ENCODE results near the gene TSHZ2. TPM values are rescaled to one million over a fixed set of nuclear protein-coding genes. Genes with fewer than 3 reads are reported as not detected.

The TSHZ2 gene
- total and polyA plus RNA-seq, 9 of the 15 experiments (the other 6 are each of a cell fraction or from before 2014, with no cell fraction given): 0.03 to 0.20 (median 0.05) TPM; not detected in 4

DNA sequence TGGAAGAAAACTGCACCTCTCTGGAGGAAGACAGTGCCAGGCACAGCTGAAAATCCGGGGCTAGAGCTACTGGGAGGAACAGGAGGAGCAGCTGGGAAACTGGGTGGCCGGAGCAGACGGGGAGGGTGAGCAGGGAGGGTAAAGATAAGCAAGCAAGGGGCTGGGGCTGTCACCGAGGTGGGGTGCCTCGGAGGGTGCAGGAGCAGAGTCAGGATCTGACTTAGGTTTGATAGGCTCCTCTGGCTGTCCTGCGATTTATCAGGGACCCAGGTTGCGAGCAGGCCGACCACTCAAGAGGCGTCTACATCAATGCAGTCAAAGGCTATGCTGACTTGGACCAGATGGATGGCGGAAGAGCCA lies 12.3 kb downstream of the TSHZ2 start (continued):
- TF ChIP-seq, protein P1, sequence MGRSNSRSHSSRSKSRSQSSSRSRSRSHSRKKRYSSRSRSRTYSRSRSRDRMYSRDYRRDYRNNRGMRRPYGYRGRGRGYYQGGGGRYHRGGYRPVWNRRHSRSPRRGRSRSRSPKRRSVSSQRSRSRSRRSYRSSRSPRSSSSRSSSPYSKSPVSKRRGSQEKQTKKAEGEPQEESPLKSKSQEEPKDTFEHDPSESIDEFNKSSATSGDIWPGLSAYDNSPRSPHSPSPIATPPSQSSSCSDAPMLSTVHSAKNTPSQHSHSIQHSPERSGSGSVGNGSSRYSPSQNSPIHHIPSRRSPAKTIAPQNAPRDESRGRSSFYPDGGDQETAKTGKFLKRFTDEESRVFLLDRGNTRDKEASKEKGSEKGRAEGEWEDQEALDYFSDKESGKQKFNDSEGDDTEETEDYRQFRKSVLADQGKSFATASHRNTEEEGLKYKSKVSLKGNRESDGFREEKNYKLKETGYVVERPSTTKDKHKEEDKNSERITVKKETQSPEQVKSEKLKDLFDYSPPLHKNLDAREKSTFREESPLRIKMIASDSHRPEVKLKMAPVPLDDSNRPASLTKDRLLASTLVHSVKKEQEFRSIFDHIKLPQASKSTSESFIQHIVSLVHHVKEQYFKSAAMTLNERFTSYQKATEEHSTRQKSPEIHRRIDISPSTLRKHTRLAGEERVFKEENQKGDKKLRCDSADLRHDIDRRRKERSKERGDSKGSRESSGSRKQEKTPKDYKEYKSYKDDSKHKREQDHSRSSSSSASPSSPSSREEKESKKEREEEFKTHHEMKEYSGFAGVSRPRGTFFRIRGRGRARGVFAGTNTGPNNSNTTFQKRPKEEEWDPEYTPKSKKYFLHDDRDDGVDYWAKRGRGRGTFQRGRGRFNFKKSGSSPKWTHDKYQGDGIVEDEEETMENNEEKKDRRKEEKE (IDR thresholded peaks at IDR 0.05; ENCODE audit: borderline replicate concordance in 1 of 2, control insufficient read depth in 1 of 2, low read depth in 2 of 2, low read length in 1 of 2): no peak

DNA sequence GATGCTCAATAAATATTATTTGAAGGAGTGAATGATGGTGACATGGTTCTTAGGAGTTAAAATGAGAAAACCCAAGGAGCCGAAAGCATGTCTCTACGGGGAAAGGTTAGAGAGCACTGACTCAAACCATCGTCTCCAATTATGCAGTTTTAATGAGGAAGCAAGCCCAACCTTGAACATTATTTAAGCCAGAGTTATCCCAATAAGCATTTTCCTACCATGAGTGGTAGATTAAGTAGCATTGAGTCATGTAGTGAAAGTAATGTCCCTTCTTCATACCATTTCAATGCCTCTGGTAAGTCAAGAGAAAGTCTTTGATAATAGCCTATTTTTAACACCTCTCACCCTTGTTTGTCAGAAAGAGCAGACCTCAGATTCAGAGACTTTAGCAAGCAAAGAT lies 13.5 kb downstream of the TSHZ2 start:
- no TSS peak for BruUV-seq (replicated peaks)
- Histone ChIP-seq H3K9me3 (replicated peaks; ENCODE audit: control insufficient read depth, insufficient read depth, low read depth, low read length) (no peaks in the 10 kb centered on the region), H3K9ac (ENCODE audit: insufficient read depth in 1 of 2, low read depth in 2 of 2, low read length in 2 of 2) (no peak overlapping the region), H3K27ac (ENCODE audit: extremely low read depth, low read depth, low read length) (no peak overlapping the region), H3K4me1 (replicated peaks in 1 of 2; ENCODE audit: control insufficient read depth in 2 of 2, insufficient read depth in 2 of 2, low read length in 2 of 2) (no peaks in the 10 kb centered on the region), H3K4me3 (no peak overlapping the region), H3K79me2 (ENCODE audit: control insufficient read depth, insufficient read depth, low read length) (no peaks in the 10 kb centered on the region), H3K27me3 (ENCODE audit: control insufficient read depth in 2 of 2, insufficient read depth in 2 of 2, low read length in 2 of 2) (peaks cover 9 to 16% of the 10 kb centered on the region in 2 experiments; a peak in 4 of 5 replicates), H3K9me1 (ENCODE audit: control insufficient read depth, insufficient read depth, low read length) (no peaks in the 10 kb centered on the region), H4K20me1 (replicated peaks; ENCODE audit: control insufficient read depth, insufficient read depth, low read length) (no peaks in the 10 kb centered on the region), H3K4me2 (ENCODE audit: insufficient read depth, low read length) (no peak overlapping the region), H2AFZ (ENCODE audit: low read depth, low read length) (no peak overlapping the region), H3K36me3 (ENCODE audit: control insufficient read depth, insufficient read depth, low read length) (no peaks in the 10 kb centered on the region)
- in situ Hi-C loops (cut with MboI): no loop called here
- intact Hi-C loops (cut with micrococcal nuclease): no loop called here
- 0% methylated on average over 3 of the region's 3 CpGs for WGBS (ENCODE audit: insufficient coverage, low coverage, missing lambda C conversion rate)
- ATAC-seq (no peak), FAIRE-seq (no peak), DNase-seq (ENCODE audit: extremely low read depth in 1 of 4, low spot score in 3 of 4) (no peak)
- POLR2A ChIA-PET: no interaction called here
- CTCF ChIA-PET (ENCODE audit: low intra/inter-chr PET ratio): no interaction called here
- no peak for TF ChIP-seq PTTG1 (tag; IDR thresholded peaks at IDR 0.05; ENCODE audit: low read depth)
- TF ChIP-seq, protein P2, sequence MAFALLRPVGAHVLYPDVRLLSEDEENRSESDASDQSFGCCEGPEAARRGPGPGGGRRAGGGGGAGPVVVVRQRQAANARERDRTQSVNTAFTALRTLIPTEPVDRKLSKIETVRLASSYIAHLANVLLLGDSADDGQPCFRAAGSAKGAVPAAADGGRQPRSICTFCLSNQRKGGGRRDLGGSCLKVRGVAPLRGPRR (CRISPR knock-in tag; IDR thresholded peaks at IDR 0.05): no peak
- no peak for TF ChIP-seq FIP1L1 (IDR thresholded peaks at IDR 0.05; ENCODE audit: low read depth, low read length, poor library complexity, severe bottlenecking)
- TF ChIP-seq TAF9B (IDR thresholded peaks at IDR 0.05; ENCODE audit: partially characterized antibody): no peak
- no peak for TF ChIP-seq CHD1 (IDR thresholded peaks at IDR 0.05; ENCODE audit: low read length)
- TF ChIP-seq RBM17 (IDR thresholded peaks at IDR 0.05; ENCODE audit: borderline replicate concordance, low read depth, low read length): no peak
- TF ChIP-seq, protein P3, sequence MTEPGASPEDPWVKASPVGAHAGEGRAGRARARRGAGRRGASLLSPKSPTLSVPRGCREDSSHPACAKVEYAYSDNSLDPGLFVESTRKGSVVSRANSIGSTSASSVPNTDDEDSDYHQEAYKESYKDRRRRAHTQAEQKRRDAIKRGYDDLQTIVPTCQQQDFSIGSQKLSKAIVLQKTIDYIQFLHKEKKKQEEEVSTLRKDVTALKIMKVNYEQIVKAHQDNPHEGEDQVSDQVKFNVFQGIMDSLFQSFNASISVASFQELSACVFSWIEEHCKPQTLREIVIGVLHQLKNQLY (CRISPR knock-in tag; conservative IDR thresholded peaks at IDR 0.05): no peak
- TF ChIP-seq, protein P4, sequence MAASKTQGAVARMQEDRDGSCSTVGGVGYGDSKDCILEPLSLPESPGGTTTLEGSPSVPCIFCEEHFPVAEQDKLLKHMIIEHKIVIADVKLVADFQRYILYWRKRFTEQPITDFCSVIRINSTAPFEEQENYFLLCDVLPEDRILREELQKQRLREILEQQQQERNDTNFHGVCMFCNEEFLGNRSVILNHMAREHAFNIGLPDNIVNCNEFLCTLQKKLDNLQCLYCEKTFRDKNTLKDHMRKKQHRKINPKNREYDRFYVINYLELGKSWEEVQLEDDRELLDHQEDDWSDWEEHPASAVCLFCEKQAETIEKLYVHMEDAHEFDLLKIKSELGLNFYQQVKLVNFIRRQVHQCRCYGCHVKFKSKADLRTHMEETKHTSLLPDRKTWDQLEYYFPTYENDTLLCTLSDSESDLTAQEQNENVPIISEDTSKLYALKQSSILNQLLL (CRISPR knock-in tag; IDR thresholded peaks at IDR 0.05; ENCODE audit: borderline replicate concordance): no peak
- TF ChIP-seq, protein P5, sequence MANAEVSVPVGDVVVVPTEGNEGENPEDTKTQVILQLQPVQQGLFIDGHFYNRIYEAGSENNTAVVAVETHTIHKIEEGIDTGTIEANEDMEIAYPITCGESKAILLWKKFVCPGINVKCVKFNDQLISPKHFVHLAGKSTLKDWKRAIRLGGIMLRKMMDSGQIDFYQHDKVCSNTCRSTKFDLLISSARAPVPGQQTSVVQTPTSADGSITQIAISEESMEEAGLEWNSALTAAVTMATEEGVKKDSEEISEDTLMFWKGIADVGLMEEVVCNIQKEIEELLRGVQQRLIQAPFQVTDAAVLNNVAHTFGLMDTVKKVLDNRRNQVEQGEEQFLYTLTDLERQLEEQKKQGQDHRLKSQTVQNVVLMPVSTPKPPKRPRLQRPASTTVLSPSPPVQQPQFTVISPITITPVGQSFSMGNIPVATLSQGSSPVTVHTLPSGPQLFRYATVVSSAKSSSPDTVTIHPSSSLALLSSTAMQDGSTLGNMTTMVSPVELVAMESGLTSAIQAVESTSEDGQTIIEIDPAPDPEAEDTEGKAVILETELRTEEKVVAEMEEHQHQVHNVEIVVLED (CRISPR knock-in tag; IDR thresholded peaks at IDR 0.05): no peak
- no peak for TF ChIP-seq THRAP3 (IDR thresholded peaks at IDR 0.05; ENCODE audit: borderline replicate concordance)
- TF ChIP-seq ZNF140 (CRISPR knock-in tag; IDR thresholded peaks at IDR 0.05): no peak
- no peak for TF ChIP-seq CBFA2T3 (IDR thresholded peaks at IDR 0.05)
